ENCODE measurements around the gene NCKAP5.

Gene NCKAP5

GRCh38 chr2:132651115-132652045 is 916.9 kb downstream of the NCKAP5 start:
- no peak overlapping the region for H3K4me3 ChIP-seq (ENCODE audit: low read depth, low read length)
- DNase-seq (ENCODE audit: low read depth) = peak; percentile 57
- TF ChIP-seq POLR2A (IDR thresholded peaks at IDR 0.05; ENCODE audit: extremely low read depth, insufficient read length) = no peak
- peak; percentile 68 for TF ChIP-seq CTCF (IDR thresholded peaks at IDR 0.05; ENCODE audit: low read depth, low read length)
- TF ChIP-seq MAX (IDR thresholded peaks at IDR 0.05; ENCODE audit: low read depth, low read length) = no peak
- TF ChIP-seq MYC (IDR thresholded peaks at IDR 0.05; ENCODE audit: low read depth, low read length) = no peak

- no peak for DNase-seq (ENCODE audit: low read depth)
- H3K4me3 ChIP-seq (ENCODE audit: low read depth, low read length) = no peak overlapping the region
- no peak for TF ChIP-seq MYC (IDR thresholded peaks at IDR 0.05; ENCODE audit: low read depth, low read length)
- TF ChIP-seq POLR2A (IDR thresholded peaks at IDR 0.05; ENCODE audit: extremely low read depth, insufficient read length) = no peak
- TF ChIP-seq CTCF (IDR thresholded peaks at IDR 0.05; ENCODE audit: low read depth, low read length) = no peak
Measured at GRCh38 chr2:132646540-132647108, 921.6 kb downstream of the NCKAP5 start.

DNA sequence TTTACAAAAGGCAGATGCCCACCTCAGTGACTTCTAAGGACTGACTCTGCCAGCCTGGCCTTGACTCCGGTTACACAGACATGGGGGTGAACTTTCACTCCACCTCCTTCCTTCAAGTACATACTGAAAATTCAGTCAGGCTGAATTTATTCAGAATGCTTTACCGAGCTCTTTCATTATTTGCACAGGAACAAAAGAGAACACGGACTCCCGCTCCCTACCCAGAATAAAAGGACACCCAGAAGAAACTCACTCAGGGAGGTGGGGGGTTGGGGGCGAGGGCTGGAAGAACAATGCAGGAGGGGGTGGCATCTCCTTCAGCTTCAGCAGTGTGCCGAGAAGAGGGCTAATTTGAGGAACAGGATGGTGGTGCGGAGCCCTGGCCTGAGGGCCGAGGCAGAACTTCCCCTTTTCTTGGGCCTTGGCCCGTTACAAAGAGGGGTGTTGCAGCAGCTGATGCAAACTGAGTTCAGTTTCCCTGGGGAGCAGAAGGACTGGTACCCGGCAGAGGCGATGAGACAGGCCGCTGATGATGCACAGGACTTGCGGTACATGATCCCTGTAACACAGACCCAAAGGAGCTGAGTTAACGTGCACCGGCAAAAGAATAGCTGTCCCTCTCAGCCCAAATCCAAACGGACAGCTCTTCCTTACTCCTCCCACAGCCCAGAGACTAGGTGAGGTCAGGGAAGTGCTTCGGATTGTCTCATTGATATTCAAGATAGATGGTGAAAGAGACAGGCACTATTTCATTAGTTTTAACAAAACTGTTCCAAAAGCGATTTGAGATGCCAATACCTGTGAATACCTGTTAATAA is 922.3 kb downstream of the NCKAP5 start:
- no peak for TF ChIP-seq MAX (IDR thresholded peaks at IDR 0.05; ENCODE audit: low read depth, low read length)
- TF ChIP-seq CTCF (IDR thresholded peaks at IDR 0.05; ENCODE audit: low read depth, low read length) = no peak
- no peak for TF ChIP-seq MYC (IDR thresholded peaks at IDR 0.05; ENCODE audit: low read depth, low read length)
- TF ChIP-seq POLR2A (IDR thresholded peaks at IDR 0.05; ENCODE audit: extremely low read depth, insufficient read length) = no peak
- H3K4me3 ChIP-seq (ENCODE audit: low read depth, low read length) = no peak overlapping the region
- DNase-seq (ENCODE audit: low read depth) = peak; percentile 87

DNA sequence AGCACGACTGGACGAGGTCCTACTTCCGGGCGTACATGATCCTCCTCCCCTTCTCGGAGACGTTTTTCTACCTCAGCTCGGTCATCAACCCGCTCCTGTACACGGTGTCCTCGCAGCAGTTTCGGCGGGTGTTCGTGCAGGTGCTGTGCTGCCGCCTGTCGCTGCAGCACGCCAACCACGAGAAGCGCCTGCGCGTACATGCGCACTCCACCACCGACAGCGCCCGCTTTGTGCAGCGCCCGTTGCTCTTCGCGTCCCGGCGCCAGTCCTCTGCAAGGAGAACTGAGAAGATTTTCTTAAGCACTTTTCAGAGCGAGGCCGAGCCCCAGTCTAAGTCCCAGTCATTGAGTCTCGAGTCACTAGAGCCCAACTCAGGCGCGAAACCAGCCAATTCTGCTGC is 923.1 kb downstream of the NCKAP5 start:
- TF ChIP-seq CTCF (IDR thresholded peaks at IDR 0.05; ENCODE audit: low read depth, low read length) (no peak), POLR2A (IDR thresholded peaks at IDR 0.05; ENCODE audit: extremely low read depth, insufficient read length) (no peak), MAX (IDR thresholded peaks at IDR 0.05; ENCODE audit: low read depth, low read length) (no peak), MYC (IDR thresholded peaks at IDR 0.05; ENCODE audit: low read depth, low read length) (no peak)
- H3K4me3 ChIP-seq (ENCODE audit: low read depth, low read length) = no peak overlapping the region
- DNase-seq (ENCODE audit: low read depth) = no peak

DNA sequence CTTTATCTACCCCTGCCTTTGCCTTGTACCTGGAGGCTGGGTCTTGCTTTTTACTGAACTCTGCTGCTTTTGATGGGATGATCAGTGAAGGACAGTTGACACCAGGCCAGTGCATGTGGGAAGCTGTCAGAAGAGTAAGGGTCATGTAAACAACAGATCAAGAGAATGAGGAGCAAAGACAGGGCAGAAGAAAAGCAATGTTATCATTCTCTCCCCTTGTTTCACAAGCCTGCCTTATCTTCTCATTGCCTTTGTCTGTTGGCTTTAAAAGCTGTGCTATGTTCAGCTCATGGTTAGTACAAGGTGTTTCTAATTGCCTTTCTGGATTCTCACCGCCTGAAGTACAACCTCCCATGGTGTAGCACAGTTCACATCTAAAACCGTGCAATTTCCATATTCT is 925.8 kb downstream of the NCKAP5 start:
- TF ChIP-seq POLR2A (IDR thresholded peaks at IDR 0.05; ENCODE audit: extremely low read depth, insufficient read length) = no peak
- no peak for TF ChIP-seq CTCF (IDR thresholded peaks at IDR 0.05; ENCODE audit: low read depth, low read length)
- TF ChIP-seq MYC (IDR thresholded peaks at IDR 0.05; ENCODE audit: low read depth, low read length) = no peak
- no peak for TF ChIP-seq MAX (IDR thresholded peaks at IDR 0.05; ENCODE audit: low read depth, low read length)
- DNase-seq (ENCODE audit: low read depth) = no peak
- H3K4me3 ChIP-seq (ENCODE audit: low read depth, low read length) = no peak overlapping the region

Measured in NB4 (cell line).